ENCODE measurements around the gene BTBD19. TPM values are rescaled to one million over a fixed set of nuclear protein-coding genes. Genes with fewer than 3 reads are reported as not detected.
"Not testable (repeated sequence)": the region's sequence is repeated elsewhere in the genome, so short reads cannot be mapped to it uniquely, and the experiment has no call there.

The BTBD19 gene
- total RNA-seq, 1 donor from 2014 or later = 4.4 TPM

GRCh38 chr1:44808938-44809917 lies 905 bp downstream of the BTBD19 start:
- DNase-seq (ENCODE audit: low read depth) = peak; percentile 74

GRCh38 chr1:44810101-44810761 lies 1.9 kb downstream of the BTBD19 start:
- DNase-seq (ENCODE audit: low read depth) = peak; percentile 88

- DNase-seq (ENCODE audit: low read depth) = not testable (repeated sequence)
Observed at GRCh38 chr1:44810762-44811105, 2.4 kb downstream of the BTBD19 start.

- no peak for DNase-seq (ENCODE audit: low read depth)
Observed at GRCh38 chr1:44811234-44811633, 2.9 kb downstream of the BTBD19 start.

- no peak for DNase-seq (ENCODE audit: low read depth)
Observed at GRCh38 chr1:44812822-44813543, 4.7 kb downstream of the BTBD19 start.

GRCh38 chr1:44815926-44816325 lies 7.6 kb downstream of the BTBD19 start:
- DNase-seq (ENCODE audit: low read depth) = not testable (repeated sequence)

- DNase-seq (ENCODE audit: low read depth) = no peak
Observed at GRCh38 chr1:44817307-44817706, 9.0 kb downstream of the BTBD19 start.

GRCh38 chr1:44817771-44818495 lies 9.6 kb downstream of the BTBD19 start:
- no peak for DNase-seq (ENCODE audit: low read depth)

GRCh38 chr1:44819196-44819607 lies 10.9 kb downstream of the BTBD19 start:
- no peak for DNase-seq (ENCODE audit: low read depth)

GRCh38 chr1:44819608-44820327 lies 11.4 kb downstream of the BTBD19 start:
- peak; percentile 98 for DNase-seq (ENCODE audit: low read depth)

GRCh38 chr1:44820328-44821239 lies 12.3 kb downstream of the BTBD19 start:
- no peak for DNase-seq (ENCODE audit: low read depth)

- no peak for DNase-seq (ENCODE audit: low read depth)
Observed at GRCh38 chr1:44821240-44821715, 13.0 kb downstream of the BTBD19 start.

GRCh38 chr1:44822131-44822701 lies 13.9 kb downstream of the BTBD19 start:
- no peak for DNase-seq (ENCODE audit: low read depth)

GRCh38 chr1:44822981-44823451 lies 14.7 kb downstream of the BTBD19 start:
- DNase-seq (ENCODE audit: low read depth) = no peak

- not testable (repeated sequence) for DNase-seq (ENCODE audit: low read depth)
Observed at GRCh38 chr1:44824392-44824791, 16.1 kb downstream of the BTBD19 start.

GRCh38 chr1:44826375-44827196 lies 18.3 kb downstream of the BTBD19 start:
- DNase-seq (ENCODE audit: low read depth) = no peak

GRCh38 chr1:44827197-44828002 lies 19.1 kb downstream of the BTBD19 start:
- no peak for DNase-seq (ENCODE audit: low read depth)

Data from renal cortical epithelial cell (primary cell).